Measurements from ENCODE around the gene KIRREL3. TPM values are rescaled to one million over a fixed set of nuclear protein-coding genes. Genes with fewer than 3 reads are reported as not detected.

The KIRREL3 gene
- total RNA-seq, 1 donor = 0.45 TPM

DNA sequence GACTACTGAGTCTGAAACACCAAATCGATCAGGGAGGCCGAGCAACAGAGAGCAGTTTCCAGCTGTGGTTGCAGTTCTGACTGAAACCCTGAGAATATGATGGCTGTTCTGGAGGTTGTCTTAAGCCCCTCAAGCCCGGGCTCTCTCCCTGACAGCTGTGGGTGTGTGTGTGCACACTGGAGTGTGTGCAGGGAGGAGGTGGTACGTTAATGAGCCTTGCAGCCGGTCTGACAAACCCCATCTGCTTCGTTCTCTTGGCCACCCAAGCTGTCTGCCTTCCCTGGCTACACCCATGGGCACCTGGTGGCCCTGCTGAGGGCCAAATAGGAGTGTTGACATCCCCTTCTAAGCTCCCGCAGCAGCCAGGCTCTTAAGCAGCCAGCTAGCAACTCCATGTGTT is 189.8 kb downstream of the KIRREL3 start:
- no peak for TF ChIP-seq CTCF (IDR thresholded peaks at IDR 0.05; ENCODE audit: insufficient read depth, low read length)
- DNase-seq (ENCODE audit: low read depth) = no peak
- no peak overlapping the region for H3K4me3 ChIP-seq (ENCODE audit: low read depth, low read length)

- no peak for TF ChIP-seq CTCF (IDR thresholded peaks at IDR 0.05; ENCODE audit: insufficient read depth, low read length)
- no peak for DNase-seq (ENCODE audit: low read depth)
- H3K4me3 ChIP-seq (ENCODE audit: low read depth, low read length) = no peak overlapping the region
These were observed 190.9 kb downstream of the KIRREL3 start for GRCh38 chr11:126809514-126810289.

- TF ChIP-seq CTCF (IDR thresholded peaks at IDR 0.05; ENCODE audit: insufficient read depth, low read length) = no peak
- no peak overlapping the region for H3K4me3 ChIP-seq (ENCODE audit: low read depth, low read length)
- DNase-seq (ENCODE audit: low read depth) = no peak
These were observed 191.7 kb downstream of the KIRREL3 start for GRCh38 chr11:126808836-126809235.

- H3K4me3 ChIP-seq (ENCODE audit: low read depth, low read length) = no peak overlapping the region
- no peak for TF ChIP-seq CTCF (IDR thresholded peaks at IDR 0.05; ENCODE audit: insufficient read depth, low read length)
- DNase-seq (ENCODE audit: low read depth) = no peak
These were observed 192.3 kb downstream of the KIRREL3 start for GRCh38 chr11:126808296-126808695.

- no peak overlapping the region for H3K4me3 ChIP-seq (ENCODE audit: low read depth, low read length)
These were observed 194.7 kb downstream of the KIRREL3 start for GRCh38 chr11:126805870-126806269.

GRCh38 chr11:126804363-126804762 is 196.2 kb downstream of the KIRREL3 start:
- H3K4me3 ChIP-seq (ENCODE audit: low read depth, low read length) = no peak overlapping the region
- TF ChIP-seq CTCF (IDR thresholded peaks at IDR 0.05; ENCODE audit: insufficient read depth, low read length) = no peak

More at GRCh38 chr11:126805870-126806269, 194.7 kb downstream of the KIRREL3 start:
- no peak for TF ChIP-seq CTCF (IDR thresholded peaks at IDR 0.05; ENCODE audit: insufficient read depth, low read length)
- DNase-seq (ENCODE audit: low read depth) = no peak

DNA sequence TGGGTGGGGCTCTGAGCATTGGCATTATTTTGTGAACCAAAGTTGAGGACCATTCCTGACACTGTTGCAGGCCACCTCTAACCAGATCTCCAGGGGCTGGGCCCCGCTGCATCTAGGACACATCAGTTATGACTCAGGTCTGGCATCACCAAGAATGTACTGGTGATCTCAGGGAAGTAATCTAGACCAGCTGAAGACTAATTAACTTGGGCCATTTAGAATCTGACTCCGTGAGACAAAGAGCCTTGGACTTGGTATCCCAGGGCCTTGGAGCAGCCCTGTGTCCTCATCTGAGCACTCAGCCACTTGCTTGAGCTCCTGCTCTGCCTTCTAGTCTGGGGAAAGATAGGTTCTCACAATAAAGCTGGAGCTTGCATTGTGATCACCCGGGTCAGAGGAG is 200.6 kb downstream of the KIRREL3 start:
- no peak overlapping the region for H3K4me3 ChIP-seq (ENCODE audit: low read depth, low read length)
- no peak for TF ChIP-seq CTCF (IDR thresholded peaks at IDR 0.05; ENCODE audit: insufficient read depth, low read length)
- DNase-seq (ENCODE audit: low read depth) = no peak

More at GRCh38 chr11:126804363-126804762, 196.2 kb downstream of the KIRREL3 start:
- DNase-seq (ENCODE audit: low read depth) = no peak
